NK-92 treated with Interleukin-12 subunit alpha and Interleukin-12 subunit beta, amount 100 ng/mL, for 24 hours (cell line): Measurements from ENCODE around the gene MOV10L1.
"Not testable (repeated sequence)": the region's sequence is repeated elsewhere in the genome, so short reads cannot be mapped to it uniquely, and the experiment has no call there.

Experiments
- DNase-seq: peaks from one replicate; lab custom pipeline; 2025; lab: John Stamatoyannopoulos, UW

Gene MOV10L1

DNA sequence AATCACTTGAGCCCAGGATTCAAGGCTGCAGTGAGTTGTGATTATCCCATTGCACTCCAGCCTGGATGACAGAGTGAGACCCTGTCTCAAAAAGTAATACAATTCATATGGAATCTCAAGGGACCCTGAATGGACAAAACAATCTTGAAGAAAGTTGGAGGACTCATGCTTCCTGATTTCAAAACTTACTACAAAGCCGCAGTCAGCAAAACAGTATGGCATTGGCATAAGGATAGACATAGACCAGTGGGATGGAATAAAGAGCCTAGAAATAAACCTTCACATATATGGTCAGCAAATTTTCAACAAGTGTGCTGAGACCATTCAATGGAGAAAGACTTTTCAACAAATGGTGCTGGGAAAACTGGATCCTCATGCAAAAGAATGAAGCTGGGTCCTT, 113.5 kb downstream of the MOV10L1 start:
- DNase-seq = no peak

DNA sequence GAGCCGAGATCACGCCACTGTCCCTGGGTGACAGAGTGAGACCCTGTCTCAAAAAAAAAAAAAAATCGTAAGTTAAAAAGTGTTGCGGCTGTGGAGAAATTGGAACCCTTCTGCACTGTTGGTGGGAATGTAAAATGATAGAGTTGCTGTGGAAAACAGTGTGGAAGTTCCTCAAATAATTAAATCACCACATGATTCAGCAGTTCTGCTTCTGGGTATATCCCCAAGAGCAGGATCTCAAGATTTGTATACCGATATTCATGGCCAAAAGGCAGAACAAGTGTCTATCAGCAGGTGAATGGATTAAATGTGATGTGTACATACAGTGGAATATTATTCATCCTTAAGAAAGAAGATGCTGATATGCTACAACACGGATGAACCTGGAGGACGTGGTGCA, 114.8 kb downstream of the MOV10L1 start:
- DNase-seq = no peak

DNA sequence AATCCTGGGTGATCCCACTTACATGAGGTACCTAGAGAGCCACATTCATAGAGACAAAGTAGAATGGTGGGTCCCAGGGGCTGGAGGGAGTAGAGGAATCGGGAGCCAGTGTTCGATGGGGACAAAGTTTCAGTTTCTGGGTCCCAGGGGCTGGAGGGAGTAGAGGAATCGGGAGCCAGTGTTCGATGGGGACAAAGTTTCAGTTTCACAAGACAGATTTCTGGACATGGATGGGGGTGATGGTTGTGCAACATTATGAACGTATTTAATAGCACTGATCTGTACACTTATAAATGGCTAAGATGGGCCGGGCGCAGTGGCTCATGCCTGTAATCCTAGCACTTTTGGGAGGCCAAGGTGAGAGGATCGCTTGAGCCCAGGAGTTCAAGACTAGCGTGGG, 115.2 kb downstream of the MOV10L1 start:
- not testable (repeated sequence) for DNase-seq

DNA sequence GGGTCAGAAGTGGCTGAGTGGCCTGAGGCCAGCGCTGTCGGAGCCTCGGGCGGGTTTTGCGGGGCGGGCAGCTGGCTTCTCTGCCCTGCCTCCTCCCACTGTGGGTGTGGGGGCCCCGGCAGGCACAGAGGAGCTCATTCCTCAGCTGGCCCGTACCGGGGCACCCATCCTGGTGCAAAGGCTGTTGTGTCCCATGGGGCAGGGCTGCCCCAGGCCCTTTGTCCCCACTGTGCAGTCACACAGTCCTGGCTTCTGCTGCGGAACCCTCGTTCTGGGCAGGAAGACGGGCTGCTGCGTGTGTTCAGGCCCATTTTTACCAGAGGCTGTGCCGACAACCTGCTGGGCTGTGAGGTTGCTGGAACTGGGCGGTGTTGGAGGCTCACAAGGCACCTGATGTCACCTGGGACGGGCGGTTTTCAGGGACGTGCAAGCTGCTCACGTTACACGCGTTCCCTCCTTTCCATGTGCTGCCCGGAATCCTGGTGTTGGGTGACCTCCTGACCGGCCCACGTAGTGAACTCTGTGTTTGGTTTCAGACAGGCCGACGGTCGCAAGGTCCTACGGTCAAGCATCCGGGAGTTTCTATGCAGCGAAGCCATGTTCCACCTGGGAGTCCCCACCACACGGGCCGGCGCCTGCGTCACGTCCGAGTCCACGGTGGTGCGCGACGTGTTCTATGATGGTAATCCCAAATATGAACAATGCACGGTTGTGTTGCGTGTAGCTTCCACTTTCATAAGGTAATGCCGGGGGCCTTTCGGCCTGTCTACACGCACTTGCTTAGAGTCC, 116.2 kb downstream of the MOV10L1 start:
- no peak for DNase-seq

DNA sequence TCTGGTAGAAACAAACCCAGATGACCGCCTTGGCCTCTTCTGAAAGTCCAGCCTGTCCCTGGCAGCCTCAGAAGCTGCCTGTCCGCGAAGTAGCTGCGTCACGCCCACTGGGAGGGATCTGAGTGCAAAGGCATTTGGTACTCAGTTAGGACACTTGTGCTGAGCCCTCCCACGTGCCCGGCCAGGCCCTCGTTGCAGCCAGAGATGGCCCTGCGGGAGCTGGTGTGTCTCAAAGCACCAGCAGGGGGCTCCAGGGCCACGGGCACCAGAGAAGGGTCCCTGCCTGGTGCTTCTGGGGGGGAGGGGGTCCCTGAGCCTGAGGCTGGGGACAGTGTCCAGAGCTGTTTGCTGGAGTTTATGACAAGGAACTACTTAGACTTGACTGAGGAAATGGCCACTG, 116.8 kb downstream of the MOV10L1 start:
- no peak for DNase-seq

DNA sequence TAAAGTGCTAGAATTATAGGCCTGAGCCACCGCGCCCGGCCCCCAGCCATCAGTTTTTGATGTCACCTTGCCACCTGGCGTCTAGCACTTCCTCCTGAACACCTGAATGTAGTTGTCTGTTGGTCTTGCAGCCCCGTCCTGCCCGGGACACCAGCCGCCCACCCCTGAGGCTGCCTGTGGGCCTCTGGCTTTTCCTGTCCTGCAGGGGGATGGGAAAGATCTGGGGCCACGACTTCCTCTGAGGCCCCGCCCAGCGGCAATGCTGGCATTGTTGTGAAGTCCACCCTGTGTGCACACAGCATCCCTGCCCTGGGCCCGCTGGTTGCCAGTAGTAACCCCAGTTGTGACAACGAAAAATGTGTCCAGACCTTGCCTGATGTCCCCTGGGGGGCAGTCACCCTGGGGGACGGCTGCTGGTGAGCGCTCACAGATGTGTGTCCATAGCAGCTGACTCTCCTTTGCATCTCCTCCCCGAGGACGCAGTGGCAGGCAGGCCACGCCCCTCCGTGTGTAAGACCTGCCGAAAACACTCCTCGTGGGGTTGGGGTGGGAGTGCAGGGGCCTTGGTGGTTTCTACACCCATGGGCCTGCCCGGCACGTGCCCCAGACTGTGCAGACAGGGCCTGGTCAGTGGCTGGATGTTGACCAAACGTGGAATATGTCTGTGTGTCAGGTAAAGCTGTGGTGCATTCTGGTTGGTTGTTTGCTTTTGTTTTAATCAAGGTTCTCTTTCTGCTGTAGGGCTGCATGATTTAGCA, 117.8 kb downstream of the MOV10L1 start:
- DNase-seq = no peak

DNA sequence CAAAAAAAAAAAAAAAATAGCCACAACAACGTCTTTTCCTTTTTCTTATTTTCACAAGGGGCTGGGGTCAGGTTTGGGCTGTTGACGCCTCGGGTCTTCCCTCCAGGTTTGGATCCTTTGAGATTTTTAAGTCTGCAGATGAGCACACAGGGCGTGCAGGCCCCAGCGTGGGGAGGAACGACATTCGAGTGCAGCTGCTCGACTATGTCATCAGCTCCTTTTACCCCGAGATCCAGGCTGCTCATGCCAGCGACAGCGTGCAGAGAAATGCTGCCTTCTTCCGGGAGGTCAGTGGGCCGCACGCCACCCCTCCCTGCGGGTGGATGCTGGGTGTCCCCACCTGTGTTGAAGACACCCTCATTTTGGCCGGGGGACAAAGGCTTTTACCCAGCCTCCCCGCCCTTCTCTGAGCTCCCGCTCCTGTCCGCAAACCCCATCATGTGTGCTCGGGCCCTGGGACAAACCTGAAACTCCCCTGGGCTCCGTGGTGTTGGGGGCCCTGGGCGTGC, 118.7 kb downstream of the MOV10L1 start:
- no peak for DNase-seq

DNA sequence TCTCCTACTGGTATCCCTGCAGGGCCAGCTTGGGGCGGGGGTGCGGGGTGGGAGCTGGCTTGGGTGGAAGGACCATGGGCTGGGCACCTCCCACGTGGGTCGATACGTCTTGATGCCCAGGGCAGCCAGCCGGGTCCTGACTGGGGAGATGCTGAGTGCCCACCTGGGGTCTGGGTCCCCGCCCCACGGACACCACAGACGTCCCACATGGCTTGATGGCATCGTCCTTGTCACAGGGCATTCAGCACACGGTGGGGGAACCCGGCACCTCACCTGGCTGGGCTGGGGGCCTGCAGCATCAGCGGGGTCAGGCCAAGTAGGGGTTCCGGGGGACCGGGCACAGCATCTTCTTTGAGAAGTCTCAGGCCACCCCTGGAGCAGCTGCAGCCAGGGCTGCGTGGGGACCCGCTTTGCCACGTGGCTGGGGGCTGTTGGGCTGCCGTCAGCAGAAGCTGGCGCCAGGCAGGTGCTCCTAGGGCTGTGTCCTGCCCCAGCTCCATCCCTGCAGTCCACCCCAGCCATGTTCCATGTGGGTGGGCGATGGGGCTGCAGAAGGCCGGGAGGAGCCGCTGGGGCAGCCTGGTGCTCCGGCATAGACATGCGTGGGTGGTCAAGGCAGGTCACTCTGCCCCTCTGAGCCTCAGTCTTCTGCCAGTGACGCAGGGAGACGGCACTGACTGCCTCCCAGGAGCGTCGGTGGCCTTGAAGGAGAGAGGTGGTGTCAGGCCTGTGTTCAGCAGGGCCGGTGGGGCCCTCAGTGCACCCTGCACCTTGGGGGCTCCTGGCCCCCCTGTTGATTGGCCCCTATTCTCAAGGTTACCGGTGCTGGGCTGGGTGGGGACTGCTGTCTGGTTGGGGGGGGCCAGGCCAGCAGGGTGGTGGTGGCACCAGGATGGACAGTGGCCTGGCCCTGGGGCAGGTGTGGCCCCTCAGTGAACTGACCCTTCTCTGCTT, 119.4 kb downstream of the MOV10L1 start:
- DNase-seq = no peak

DNA sequence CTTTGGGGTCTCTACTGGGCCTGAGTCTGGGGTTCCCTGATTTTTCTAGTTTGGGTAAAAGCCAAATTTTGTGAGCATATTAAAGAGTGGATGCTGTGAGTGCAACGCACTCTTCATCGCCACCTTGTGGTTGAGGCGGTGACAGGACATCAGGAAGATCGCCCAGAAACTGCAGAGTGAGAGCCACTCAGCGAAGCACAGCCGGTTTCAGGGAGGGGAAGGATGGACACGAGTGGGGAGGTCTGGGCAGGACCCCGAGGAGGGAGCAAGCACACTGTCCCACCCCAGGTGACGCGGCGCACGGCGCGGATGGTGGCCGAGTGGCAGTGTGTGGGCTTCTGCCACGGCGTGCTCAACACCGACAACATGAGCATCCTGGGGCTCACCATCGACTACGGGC, 120.1 kb downstream of the MOV10L1 start:
- no peak for DNase-seq

DNA sequence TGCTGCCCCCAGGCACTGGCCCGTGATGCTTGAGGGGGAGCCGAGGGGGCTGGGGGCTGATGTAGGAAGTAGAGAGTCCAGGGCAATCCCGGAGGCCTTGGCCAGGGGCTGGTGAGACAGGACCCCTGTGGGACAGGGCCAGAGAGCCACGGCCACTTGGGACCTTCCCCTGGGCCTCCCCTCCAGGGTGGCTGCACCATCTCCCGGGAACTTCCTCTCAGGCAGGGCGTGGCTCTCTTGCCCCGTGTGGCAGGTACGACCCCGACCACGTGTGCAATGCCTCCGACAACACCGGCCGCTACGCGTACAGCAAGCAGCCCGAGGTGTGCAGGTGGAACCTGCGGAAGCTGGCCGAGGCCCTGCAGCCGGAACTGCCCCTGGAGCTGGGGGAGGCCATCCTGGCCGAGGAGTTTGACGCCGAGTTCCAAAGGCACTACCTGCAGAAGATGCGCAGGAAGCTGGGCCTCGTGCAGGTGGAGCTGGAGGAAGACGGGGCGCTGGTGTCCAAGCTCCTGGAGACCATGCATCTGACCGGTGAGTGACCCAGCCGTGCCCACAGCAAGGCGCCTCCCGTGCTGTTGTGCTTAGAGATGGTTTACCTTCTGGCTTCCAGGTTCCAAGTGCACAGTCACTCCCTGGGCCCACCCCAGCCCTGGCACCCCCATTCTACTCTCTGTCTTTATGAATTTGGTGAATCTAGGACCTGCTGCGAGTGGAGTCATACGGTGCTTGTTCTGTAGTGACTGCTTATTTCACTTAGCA, 120.8 kb downstream of the MOV10L1 start:
- no peak for DNase-seq

DNA sequence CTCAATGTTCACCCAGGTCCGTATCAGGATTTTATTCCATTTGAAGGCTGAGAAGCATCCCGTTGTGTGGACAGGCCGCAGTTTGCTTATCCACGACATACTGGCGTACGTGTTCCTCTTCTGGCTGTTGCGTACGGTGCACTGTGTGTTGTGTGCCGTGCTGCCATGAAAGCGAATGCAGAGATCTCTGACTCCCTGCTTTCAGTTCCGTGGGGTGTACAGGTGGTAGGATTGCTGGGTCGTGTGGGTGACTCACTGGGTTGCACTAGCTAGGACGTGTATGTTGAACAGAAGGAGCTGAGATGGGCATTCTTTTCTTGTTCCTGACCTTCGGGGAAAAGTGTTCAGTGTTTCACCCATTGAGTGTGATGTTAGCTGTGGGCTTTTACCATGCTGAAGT, 121.3 kb downstream of the MOV10L1 start:
- no peak for DNase-seq
